GF-D8 (cell line): ENCODE results near the gene RTN4RL1.
"Not testable (repeated sequence)": the region's sequence is repeated elsewhere in the genome, so short reads cannot be mapped to it uniquely, and the experiment has no call there.

Experiments used
- DNase-seq: peaks from one replicate; lab custom pipeline; 2025; lab: John Stamatoyannopoulos, UW

Gene RTN4RL1

GRCh38 chr17:1895479-1895878, 129.7 kb downstream of the RTN4RL1 start:
- not testable (repeated sequence) for DNase-seq

- DNase-seq, result no peak
Observed at GRCh38 chr17:1894753-1895339, 130.3 kb downstream of the RTN4RL1 start.

GRCh38 chr17:1890758-1891450, 134.2 kb downstream of the RTN4RL1 start:
- no peak for DNase-seq

- DNase-seq, result no peak
Observed at GRCh38 chr17:1888741-1889140, 136.4 kb downstream of the RTN4RL1 start.
